Cardiac ventricle fibroblast (primary cell): ENCODE data around the gene CNIH3. TPM values are rescaled to one million over a fixed set of nuclear protein-coding genes. Genes with fewer than 3 reads are reported as not detected.

Experiments
- total RNA-seq: library from RNA; depleted of rRNA; stranded (reverse); fragments of >200 nt; gene quantifications from 2 replicates; pipeline ENCODE4 v1.2.3, GENCODE V29; 2015

Gene CNIH3
- 1.5 and 1.6 TPM in 2 replicates for total RNA-seq

DNA sequence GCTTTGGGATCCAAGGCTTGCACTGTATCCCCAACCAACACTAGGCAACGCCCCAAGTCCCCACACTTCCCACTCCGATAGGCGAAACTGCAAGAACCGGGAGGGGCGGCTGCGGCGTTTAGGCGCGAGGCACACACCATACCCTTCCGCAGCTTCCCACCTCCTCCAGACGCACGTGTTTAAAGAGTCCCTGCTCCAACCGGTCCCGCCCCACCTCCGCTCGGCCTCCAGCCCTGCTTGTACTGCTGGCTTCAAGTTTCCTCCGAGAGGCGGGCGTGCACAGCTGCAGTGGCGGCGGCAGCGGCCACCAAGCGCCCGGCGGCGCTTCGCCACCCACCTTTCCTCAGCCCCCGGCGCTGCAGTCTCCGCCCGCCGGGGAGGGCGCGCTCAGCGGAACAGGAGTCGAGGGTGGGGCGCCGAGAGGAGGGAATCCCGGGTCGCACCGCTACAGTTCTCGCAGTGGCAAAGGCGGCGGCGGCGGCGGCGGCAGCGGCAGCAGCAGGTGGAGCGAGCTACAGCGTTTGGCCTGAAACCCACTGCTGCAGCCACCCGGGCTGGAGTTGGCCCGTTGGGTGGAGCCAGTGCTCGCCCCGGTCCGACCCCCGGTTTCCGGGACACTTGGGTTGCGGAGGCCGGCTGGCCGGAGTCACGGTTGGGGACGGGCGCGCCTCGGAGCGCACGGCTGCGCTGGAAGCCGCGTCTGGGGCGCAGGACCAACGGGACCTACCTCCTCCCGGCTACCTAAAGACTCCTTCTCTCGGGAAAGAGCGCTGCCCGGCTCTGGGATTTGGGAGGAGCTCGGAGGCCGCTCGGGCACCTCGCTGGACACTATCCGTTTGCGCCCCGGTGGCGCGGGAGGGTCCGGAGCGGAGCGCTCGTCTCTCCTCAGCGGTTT is at the start of gene CNIH3:
Gene CNIH3 (plus strand): TSS at position 457 of the 895 bp plus-strand sequence. CDS start 858 bp downstream, outside the sequence.

Other genes with a start within 250 kb of the CNIH3 start
- 57.7 and 60.2 TPM in 2 replicates for gene WDR26, start 181.5 kb upstream of the CNIH3 start, total RNA-seq